ENCODE measurements around the gene ZNF740.

The ZNF740 gene

GRCh38 chr12:53211476-53212381 is 31.2 kb downstream of the ZNF740 start:
- TF ChIP-seq, protein P1, sequence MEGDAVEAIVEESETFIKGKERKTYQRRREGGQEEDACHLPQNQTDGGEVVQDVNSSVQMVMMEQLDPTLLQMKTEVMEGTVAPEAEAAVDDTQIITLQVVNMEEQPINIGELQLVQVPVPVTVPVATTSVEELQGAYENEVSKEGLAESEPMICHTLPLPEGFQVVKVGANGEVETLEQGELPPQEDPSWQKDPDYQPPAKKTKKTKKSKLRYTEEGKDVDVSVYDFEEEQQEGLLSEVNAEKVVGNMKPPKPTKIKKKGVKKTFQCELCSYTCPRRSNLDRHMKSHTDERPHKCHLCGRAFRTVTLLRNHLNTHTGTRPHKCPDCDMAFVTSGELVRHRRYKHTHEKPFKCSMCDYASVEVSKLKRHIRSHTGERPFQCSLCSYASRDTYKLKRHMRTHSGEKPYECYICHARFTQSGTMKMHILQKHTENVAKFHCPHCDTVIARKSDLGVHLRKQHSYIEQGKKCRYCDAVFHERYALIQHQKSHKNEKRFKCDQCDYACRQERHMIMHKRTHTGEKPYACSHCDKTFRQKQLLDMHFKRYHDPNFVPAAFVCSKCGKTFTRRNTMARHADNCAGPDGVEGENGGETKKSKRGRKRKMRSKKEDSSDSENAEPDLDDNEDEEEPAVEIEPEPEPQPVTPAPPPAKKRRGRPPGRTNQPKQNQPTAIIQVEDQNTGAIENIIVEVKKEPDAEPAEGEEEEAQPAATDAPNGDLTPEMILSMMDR (IDR thresholded peaks at IDR 0.05; ENCODE audit: borderline replicate concordance, control extremely low read depth, extremely low read depth, insufficient read depth, missing control alignments), result peak; percentile 36
- no peak for DNase-seq (ENCODE audit: low spot score)
- in situ Hi-C loops (cut with MboI; ENCODE audit: low sequenced_read_pairs, unreplicated experiment), result loop anchor here (5.0 kb wide), 1 partner anchor 76 kb away; no protein-coding TSS in a partner anchor

DNA sequence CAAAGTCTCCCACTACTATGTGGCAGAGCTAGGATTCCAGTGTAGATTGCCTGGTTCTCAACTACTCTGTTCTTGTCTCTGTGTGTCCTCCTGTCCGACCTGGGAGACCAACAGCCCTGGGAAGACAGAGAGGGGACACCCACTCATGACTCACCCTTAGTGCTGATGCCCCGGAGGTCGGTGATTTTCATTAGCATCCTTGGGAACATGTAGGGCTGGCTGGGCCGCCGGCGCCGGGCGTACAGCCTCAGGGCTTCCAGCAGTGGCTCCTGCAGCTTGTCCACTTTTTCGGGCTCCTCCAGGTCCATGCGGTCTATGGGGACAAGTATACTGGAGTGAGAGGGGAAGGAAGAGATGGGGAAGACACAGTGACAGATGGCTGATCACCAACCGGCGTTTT is 32.4 kb downstream of the ZNF740 start:
- DNase-seq (ENCODE audit: low spot score), result no peak
- TF ChIP-seq, protein P1 (IDR thresholded peaks at IDR 0.05; ENCODE audit: borderline replicate concordance, control extremely low read depth, extremely low read depth, insufficient read depth, missing control alignments), result peak; percentile 13
- in situ Hi-C loops (cut with MboI; ENCODE audit: low sequenced_read_pairs, unreplicated experiment), result loop anchor here (5.0 kb wide), 1 partner anchor 74 kb away; no protein-coding TSS in a partner anchor

DNA sequence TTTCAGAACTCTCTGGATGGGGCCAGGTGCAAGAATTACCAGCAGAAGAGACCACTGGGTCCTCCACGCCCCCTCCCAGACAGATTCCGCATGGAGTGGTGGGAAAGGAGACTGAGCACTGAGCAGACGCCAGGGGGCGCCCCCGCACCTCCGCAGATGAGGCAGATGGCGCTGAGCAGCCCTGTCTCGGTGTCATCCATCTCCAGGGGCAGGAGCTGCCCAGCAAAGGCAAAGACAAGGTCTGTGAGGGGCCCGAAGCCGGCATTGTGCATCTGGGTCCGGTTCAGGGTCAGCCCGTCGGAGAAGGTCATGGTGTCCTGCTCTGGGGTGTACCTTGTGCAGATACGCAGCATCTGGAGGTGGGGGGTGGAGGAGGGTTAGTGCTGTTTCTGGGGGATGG is 32.8 kb downstream of the ZNF740 start:
- DNase-seq (ENCODE audit: low spot score), result peak; percentile 84
- TF ChIP-seq, protein P1 (IDR thresholded peaks at IDR 0.05; ENCODE audit: borderline replicate concordance, control extremely low read depth, extremely low read depth, insufficient read depth, missing control alignments), result peak; percentile 90
- in situ Hi-C loops (cut with MboI; ENCODE audit: low sequenced_read_pairs, unreplicated experiment), result loop anchor here (5.0 kb wide), 1 partner anchor 74 kb away; no protein-coding TSS in a partner anchor

DNA sequence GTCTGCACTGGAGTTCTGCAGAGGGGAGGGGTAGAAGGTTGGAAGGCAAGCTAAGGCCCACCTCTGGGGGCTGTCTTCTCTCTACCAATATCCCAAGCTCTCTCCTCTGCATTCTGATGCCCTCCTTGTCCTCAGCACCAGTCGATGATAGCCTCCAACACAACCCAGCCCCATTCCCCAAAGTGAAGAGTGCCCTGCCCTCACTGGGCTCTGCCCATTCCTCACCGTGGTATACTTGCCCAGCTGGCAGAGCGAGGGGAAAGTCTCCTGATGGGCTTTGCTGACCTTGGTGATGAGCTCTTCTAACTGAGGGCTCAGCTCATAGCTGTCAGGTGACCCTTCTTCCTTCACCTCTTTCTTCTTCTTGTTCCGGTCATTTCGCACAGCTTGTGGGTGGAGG is 33.7 kb downstream of the ZNF740 start:
- TF ChIP-seq, protein P1 (IDR thresholded peaks at IDR 0.05; ENCODE audit: borderline replicate concordance, control extremely low read depth, extremely low read depth, insufficient read depth, missing control alignments), result no peak
- in situ Hi-C loops (cut with MboI; ENCODE audit: low sequenced_read_pairs, unreplicated experiment), result loop anchor here (5.0 kb wide), 1 partner anchor 73 kb away; no protein-coding TSS in a partner anchor
- no peak for DNase-seq (ENCODE audit: low spot score)

DNA sequence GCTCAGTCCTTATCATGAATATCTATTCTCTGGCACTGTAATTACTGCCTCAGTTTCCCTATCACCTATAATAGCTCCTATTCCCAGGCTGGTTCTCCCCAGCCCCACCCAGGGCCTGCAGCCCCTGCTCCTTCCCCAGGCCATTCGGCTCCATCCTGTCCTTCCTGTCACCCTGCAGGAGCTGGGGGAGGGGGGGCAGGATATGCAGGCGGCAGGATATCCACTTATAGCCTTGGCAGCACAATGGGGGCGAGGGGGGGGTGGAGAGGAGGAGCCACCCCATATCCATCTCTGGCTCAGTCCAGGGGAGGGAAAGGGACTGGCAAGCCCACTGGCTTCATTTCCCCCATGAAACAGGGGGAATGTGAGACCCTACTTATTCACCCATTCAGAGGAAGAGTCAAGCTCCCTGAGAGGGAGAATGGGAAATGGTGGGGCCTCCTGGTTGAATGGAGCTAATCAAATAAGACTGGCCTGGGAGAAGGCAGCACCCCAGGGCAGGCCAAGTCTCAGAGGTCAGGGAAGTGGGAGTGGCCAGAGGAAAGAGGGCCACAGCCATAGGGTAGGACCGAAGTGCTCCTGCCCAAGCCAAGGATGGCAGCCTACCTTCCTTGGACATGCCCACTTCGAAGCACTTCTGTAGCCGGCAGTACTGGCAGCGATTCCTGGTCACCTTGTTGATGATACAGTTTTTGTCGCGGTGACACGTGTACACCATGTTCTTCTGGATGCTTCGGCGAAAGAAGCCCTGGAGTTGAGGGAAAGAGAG is 34.3 kb downstream of the ZNF740 start:
- in situ Hi-C loops (cut with MboI; ENCODE audit: low sequenced_read_pairs, unreplicated experiment), result loop anchor here (5.0 kb wide), 1 partner anchor 72 kb away; no protein-coding TSS in a partner anchor
- DNase-seq (ENCODE audit: low spot score), result no peak
- TF ChIP-seq, protein P1 (IDR thresholded peaks at IDR 0.05; ENCODE audit: borderline replicate concordance, control extremely low read depth, extremely low read depth, insufficient read depth, missing control alignments), result no peak

DNA sequence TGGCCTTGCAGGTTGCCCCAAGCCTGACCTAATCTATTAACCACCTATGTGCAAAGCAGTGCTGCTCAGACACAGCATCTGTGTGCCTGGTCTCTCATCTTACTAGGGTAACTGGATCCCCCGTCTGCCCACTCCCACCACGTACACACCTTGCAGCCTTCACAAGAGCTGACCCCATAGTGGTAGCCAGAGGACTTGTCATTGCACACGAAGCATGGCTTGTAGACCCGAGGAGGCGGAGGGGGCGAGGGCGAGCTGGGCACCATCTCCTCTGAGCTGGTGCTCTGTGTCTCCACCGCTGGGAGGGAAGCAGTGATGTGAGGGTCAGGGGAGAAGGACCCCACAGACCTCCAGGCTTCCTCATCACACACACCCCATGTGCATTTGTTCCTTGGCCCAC is 35.0 kb downstream of the ZNF740 start:
- TF ChIP-seq, protein P1 (IDR thresholded peaks at IDR 0.05; ENCODE audit: borderline replicate concordance, control extremely low read depth, extremely low read depth, insufficient read depth, missing control alignments), result no peak
- DNase-seq (ENCODE audit: low spot score), result no peak
- in situ Hi-C loops (cut with MboI; ENCODE audit: low sequenced_read_pairs, unreplicated experiment), result no loop called here

All from GM13976 (cell line).